HL-60 (cell line): ENCODE data around the gene PPP6R3.
"Not testable (repeated sequence)": the region's sequence is repeated elsewhere in the genome, so short reads cannot be mapped to it uniquely, and the experiment has no call there.

Experiments used
- DNase-seq, 2 experiments: peaks; one replicate each; pipeline ENCODE4 v3.0.0-alpha.2; 2010 to 2020; ENCODE audit warnings: low read depth in 1 of 2, low spot score in 1 of 2
- H3K27ac ChIP-seq: fragments of 250-450 bp; sonication (Bioruptor Pico); replicated peaks from 2 replicates; pipeline ENCODE4 v1.5.1; 2020; ENCODE audit warnings: mild to moderate bottlenecking, moderate library complexity
- H3K27me3 ChIP-seq: fragments of 250-450 bp; sonication (Bioruptor Pico); 2 replicates; pipeline ENCODE4 v1.5.1; 2021; ENCODE audit warnings: mild to moderate bottlenecking, moderate library complexity; ENCODE audit not compliant: insufficient read depth, poor library complexity, severe bottlenecking
- H3K4me3 ChIP-seq: replicated peaks from 2 replicates; pipeline ENCODE4 v1.5.1; 2011; ENCODE audit warnings: mild to moderate bottlenecking, control low read depth, low read length; ENCODE audit not compliant: insufficient read depth
- CTCF ChIP-seq: IDR thresholded peaks from one replicate; pipeline ENCODE4 v1.5.1; 2011; ENCODE audit warnings: low read length, control low read depth, inconsistent platforms; ENCODE audit not compliant: insufficient read depth
- GABPA ChIP-seq: IDR thresholded peaks from 2 replicates; pipeline ENCODE4 v1.6.1; 2012; ENCODE audit warnings: low read depth
- POLR2AphosphoS5 ChIP-seq: IDR thresholded peaks from 2 replicates; pipeline ENCODE4 v1.6.1; 2012; ENCODE audit warnings: low read depth
- SPI1 ChIP-seq: IDR thresholded peaks from 2 replicates; pipeline ENCODE4 v1.6.1; 2012; ENCODE audit warnings: low read depth, mild to moderate bottlenecking, borderline replicate concordance
- TF ChIP-seq, protein P1 (sequence below): IDR thresholded peaks from 2 replicates; pipeline ENCODE4 v1.6.1; 2012; ENCODE audit warnings: low read depth; ENCODE audit not compliant: insufficient replicate concordance

Gene PPP6R3

DNA sequence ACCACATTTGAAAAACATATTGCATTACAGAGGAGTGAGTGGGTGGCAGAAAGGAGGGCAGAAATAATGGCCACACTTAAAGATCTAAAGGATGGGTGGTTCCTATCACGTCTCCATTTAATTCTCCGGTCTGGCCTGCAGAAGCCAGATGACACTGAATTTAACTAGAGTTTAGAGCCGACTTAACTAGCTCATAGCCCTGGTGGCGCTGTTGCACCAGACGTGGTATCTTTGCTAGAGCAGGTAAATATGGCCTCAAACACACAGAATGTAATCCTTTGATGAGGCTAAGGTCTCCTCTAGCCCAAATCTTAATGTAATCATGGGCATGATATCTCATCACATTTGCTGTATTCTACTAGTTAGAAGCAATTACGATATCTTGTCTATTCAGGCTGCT is 172.2 kb downstream of the PPP6R3 start:
- Histone ChIP-seq H3K27me3 (no peaks in the 10 kb centered on the region), H3K27ac (no peak overlapping the region), H3K4me3 (no peak overlapping the region)
- DNase-seq: peak; percentile 25 to 80
- TF ChIP-seq GABPA: no peak
- no peak for TF ChIP-seq SPI1
- peak; percentile 58 for TF ChIP-seq CTCF
- TF ChIP-seq, protein P1, sequence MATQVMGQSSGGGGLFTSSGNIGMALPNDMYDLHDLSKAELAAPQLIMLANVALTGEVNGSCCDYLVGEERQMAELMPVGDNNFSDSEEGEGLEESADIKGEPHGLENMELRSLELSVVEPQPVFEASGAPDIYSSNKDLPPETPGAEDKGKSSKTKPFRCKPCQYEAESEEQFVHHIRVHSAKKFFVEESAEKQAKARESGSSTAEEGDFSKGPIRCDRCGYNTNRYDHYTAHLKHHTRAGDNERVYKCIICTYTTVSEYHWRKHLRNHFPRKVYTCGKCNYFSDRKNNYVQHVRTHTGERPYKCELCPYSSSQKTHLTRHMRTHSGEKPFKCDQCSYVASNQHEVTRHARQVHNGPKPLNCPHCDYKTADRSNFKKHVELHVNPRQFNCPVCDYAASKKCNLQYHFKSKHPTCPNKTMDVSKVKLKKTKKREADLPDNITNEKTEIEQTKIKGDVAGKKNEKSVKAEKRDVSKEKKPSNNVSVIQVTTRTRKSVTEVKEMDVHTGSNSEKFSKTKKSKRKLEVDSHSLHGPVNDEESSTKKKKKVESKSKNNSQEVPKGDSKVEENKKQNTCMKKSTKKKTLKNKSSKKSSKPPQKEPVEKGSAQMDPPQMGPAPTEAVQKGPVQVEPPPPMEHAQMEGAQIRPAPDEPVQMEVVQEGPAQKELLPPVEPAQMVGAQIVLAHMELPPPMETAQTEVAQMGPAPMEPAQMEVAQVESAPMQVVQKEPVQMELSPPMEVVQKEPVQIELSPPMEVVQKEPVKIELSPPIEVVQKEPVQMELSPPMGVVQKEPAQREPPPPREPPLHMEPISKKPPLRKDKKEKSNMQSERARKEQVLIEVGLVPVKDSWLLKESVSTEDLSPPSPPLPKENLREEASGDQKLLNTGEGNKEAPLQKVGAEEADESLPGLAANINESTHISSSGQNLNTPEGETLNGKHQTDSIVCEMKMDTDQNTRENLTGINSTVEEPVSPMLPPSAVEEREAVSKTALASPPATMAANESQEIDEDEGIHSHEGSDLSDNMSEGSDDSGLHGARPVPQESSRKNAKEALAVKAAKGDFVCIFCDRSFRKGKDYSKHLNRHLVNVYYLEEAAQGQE: no peak

DNA sequence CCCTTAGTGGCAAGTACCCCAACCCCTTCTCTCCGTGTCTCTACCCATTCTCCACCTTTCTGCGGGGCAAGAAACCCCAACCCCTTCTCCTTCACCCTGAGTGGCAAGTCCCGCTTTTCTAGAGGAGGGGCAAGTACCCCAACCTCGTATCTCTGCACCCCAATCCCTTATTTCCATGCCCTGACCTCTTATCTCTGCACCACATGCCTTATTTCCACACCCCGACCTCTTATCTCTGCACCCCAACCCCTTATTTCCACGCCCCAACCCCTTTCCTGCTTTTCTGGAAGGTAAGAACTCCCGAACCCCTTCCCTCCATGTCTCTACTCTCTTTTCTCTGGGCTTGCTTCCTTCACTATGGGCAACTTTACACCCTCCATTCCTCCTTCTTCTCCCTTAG is 174.1 kb downstream of the PPP6R3 start:
- DNase-seq, H3K4me3 ChIP-seq, H3K27me3 ChIP-seq, H3K27ac ChIP-seq: not testable (repeated sequence)

DNA sequence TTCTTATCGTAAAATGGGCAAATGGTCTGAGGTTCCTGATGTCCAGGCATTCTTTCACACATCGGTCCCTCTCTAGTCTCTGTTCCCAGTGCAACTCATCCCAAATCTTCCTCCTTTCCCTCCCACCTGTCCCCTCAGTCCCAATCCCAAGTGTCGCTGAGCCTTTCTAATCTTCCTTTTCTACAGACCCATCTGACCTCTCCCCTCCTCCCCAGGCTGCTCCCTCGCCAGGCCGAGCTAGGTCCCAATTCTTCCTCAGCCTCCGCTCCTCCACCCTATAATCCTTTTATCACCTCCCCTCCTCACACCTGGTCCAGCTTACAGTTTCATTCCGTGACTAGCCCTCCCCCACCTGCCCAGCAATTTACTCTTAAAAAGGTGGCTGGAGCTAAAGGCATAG is 174.6 kb downstream of the PPP6R3 start:
- H3K4me3 ChIP-seq, H3K27me3 ChIP-seq, DNase-seq, H3K27ac ChIP-seq: not testable (repeated sequence)

DNA sequence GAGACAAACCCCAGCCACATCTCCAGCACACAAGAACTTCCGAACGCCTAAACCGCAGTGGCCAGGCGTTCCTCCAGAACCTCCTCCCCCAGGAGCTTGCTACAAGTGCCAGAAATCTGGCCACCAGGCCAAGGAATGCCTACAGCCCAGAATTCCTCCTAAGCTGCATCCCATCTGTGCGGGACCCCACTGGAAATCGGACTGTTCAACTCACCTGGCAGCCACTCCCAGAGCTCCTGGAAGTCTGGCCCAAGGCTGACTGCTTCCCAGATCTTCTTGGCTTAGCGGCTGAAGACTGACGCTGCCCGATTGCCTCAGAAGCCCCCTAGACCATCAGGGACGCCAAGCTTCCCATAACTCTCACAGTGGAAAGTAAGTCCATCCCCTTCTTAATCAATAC is 175.3 kb downstream of the PPP6R3 start:
- H3K27ac ChIP-seq, DNase-seq, H3K27me3 ChIP-seq, H3K4me3 ChIP-seq: not testable (repeated sequence)

- H3K27me3 ChIP-seq, DNase-seq, H3K27ac ChIP-seq, H3K4me3 ChIP-seq: not testable (repeated sequence)
Measured at GRCh38 chr11:68639322-68639721, 178.8 kb downstream of the PPP6R3 start.

GRCh38 chr11:68641880-68642279 is 181.3 kb downstream of the PPP6R3 start:
- Histone ChIP-seq H3K27me3 (no peaks in the 10 kb centered on the region), H3K4me3 (no peak overlapping the region), H3K27ac (no peak overlapping the region)
- TF ChIP-seq POLR2AphosphoS5: no peak
- no peak for TF ChIP-seq CTCF
- TF ChIP-seq, protein P1: no peak
- TF ChIP-seq GABPA: no peak
- TF ChIP-seq SPI1: no peak
- no peak for DNase-seq
